NCI-H510A (cell line): Measurements from ENCODE around the gene CAPN12.

Source experiments
- DNase-seq: peaks from one replicate; lab custom pipeline; 2025; lab: John Stamatoyannopoulos, UW

The CAPN12 gene

DNA sequence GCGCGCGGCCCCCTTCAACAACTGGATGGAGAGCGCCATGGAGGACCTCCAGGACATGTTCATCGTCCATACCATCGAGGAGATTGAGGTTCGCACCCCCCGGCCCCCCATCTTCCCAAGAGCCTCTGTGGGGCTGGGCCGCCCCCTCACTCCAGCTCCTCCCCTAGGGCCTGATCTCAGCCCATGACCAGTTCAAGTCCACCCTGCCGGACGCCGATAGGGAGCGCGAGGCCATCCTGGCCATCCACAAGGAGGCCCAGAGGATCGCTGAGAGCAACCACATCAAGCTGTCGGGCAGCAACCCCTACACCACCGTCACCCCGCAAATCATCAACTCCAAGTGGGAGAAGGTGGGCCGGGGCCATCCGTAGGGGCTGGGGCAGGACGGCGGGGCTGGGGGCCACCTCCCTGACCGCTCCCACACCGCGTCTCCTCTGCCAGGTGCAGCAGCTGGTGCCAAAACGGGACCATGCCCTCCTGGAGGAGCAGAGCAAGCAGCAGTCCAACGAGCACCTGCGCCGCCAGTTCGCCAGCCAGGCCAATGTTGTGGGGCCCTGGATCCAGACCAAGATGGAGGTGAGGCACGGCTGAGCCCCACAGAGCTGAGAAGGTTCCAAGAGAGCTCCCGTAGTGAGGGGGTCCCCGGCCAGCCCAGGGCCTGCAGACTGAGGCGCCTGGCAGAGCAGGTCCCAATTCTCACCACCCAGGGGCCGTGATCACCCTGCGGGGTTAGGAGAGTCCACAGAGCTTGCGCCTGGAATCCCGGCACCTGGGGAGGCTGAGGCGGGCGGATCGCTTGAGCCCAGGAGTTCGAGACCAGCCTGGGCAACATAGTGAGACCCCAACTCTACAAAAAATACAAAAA is 20.1 kb downstream of the CAPN12 start:
- DNase-seq, result no peak

DNA sequence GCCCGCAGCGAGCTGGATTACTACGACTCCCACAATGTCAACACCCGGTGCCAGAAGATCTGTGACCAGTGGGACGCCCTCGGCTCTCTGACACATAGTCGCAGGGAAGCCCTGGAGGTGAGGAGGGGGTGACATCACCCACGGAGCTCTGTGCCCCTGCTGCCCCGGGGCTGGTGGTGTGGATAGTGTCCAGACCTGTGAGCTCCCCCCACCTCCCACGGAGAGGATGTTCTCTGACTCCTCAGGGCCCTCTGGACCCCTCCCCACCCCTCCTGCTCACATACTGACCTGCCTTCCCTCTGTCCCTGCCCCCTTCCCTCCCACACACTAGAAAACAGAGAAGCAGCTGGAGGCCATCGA is 20.7 kb downstream of the CAPN12 start:
- no peak for DNase-seq

DNA sequence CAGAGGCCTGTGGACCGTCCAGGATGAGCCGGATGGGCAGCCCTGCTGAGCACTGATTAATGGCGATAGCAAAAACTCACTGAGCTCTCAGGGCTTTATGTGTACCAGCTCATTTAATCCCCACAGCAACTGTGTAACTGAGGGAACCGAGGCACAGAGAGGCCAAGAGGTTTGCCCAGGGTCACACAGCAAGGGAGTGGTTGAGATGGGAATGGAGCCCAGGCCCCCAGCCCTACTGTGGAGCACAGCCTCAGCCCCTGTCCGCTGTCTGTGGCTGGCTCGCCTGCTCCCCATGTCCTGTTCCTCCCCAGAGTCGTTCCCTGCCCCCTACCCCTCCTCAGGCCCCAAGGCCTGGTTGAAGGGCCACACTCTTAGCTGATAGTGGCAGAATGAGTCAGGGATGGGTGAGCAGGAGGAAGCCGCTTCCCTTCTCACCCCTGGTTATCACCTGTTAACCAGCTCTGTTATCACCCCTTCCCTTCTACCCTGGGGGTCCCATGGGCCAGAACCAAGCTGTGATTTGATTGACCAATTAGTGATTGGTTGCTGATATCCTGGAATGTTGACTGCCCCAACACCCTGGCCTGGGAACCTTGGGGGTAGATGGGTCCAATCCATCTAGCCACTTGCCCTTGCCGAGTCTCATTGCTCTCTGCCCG is 21.2 kb downstream of the CAPN12 start:
- no peak for DNase-seq

GRCh38 chr19:38721979-38722773 is 22.1 kb downstream of the CAPN12 start:
- no peak for DNase-seq

DNA sequence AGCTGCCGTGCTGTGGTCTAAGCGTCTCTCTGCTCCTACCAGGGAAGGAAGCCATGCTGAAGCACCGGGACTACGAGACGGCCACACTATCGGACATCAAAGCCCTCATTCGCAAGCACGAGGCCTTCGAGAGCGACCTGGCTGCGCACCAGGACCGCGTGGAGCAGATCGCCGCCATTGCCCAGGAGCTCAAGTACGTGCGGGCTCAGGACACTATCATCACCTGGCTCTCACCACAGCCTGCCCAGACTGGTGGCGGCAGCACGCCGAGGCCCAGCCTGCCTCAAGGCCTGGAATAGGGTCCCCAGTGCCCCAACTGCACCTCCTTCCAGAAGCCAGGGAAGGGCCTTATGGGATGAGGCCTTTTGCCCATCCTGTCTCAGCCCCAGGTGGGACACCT is 22.8 kb downstream of the CAPN12 start:
- DNase-seq, result no peak

- DNase-seq, result no peak
Measured at GRCh38 chr19:38720559-38721236, 23.6 kb downstream of the CAPN12 start.

DNA sequence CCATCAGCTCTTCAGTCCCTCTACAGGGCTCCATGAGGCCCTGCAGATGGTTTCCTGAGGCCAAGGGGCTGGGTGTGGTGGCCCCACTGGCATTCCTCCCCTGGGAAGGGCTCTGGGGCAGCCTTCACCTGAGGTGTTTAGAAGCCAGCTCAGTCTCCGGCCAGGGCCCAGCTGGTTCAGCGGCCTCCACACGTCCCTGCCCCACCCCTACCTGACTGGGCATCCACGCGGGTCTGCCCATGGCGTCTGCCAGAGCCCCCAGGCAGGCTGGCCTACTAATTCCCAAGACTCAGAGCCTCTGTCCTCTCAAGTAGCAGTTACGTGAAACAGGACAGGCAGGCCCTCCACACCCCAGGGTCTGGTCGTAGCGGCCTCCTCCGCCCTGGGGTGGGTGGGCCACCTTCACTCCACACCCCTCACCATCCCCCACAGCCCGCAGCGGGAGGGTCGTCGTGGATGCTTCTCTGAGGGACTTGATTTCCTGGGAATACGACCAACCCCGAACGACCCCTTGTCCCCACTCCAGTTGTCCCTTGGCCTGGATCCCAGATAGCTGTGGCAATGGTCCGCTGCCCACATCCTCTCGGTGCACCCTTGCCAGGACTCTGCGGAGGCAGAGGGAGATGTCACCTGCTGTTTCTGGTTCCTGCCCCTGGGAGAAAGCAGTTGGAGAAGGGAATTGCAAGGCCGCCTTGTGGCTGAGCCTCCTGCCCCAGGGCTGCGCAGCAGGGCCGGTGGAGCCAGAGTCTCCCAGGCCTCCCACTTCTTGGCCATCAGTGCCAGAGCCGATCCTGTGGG is 24.3 kb downstream of the CAPN12 start:
- no peak for DNase-seq

GRCh38 chr19:38718747-38719543 is 25.3 kb downstream of the CAPN12 start:
- DNase-seq, result no peak

GRCh38 chr19:38717855-38718254 is 26.4 kb downstream of the CAPN12 start:
- no peak for DNase-seq

- DNase-seq, result no peak
Measured at GRCh38 chr19:38717051-38717450, 27.2 kb downstream of the CAPN12 start.

DNA sequence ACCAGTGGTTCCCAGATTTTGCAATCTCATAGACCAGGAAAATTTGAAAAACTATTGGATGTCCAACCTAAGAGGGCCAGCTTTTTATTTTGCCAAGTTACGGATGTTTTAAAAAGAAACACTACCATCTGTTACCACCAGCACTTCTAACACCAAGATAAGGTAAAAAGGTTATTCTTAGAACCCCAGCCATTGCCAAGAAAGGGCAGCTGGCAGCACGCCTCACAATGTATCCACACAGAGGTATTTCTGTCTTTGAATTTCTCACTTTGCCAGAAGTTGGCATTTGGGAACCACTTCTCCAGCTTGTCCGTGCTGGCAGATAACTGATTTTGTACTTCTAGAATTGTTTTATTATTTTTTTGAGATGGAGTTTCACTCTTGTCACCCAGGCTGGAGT is 28.7 kb downstream of the CAPN12 start:
- no peak for DNase-seq

GRCh38 chr19:38714354-38714778 is 29.9 kb downstream of the CAPN12 start:
- DNase-seq, result no peak

DNA sequence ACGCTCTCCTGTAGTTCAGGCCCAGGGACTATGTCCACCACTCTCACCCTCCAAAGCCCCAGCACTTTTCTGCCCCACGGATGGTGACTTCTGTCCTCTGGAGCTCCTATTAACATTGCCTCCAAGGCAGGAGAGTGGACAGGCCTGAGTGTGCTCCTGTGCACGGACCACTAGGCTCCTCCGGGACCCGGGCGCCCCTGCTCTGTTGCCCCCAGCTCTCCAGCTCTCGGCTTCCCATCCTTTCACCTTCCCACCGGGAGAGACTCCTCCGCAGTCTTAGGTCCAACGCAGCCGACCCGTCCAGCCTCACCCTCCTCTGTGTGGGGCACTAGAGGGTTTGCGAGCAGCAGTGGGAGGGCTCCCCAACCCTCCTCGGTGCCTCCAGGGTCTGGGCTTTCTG is 30.4 kb downstream of the CAPN12 start:
- no peak for DNase-seq

DNA sequence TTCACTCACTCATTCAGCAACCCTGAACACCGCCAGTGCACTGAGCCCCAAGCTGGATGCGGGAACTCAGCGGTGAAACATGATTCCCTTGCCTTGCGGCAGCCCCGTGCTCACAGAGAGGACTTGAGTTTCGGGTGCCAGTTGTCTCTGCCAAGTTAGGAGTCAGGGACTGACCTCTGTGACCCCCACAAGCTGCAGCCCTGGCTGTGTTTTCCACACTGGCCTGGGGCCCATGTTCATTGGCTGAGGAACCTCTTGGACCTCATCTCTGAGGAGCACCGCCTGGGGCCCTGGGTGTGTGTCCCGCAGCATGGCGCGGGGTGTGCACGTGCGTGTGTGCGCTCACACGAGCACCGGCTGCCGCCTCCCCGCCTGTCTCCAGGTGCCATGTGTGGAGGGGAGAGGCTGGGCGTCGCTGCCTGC is 31.0 kb downstream of the CAPN12 start:
- DNase-seq, result no peak

DNA sequence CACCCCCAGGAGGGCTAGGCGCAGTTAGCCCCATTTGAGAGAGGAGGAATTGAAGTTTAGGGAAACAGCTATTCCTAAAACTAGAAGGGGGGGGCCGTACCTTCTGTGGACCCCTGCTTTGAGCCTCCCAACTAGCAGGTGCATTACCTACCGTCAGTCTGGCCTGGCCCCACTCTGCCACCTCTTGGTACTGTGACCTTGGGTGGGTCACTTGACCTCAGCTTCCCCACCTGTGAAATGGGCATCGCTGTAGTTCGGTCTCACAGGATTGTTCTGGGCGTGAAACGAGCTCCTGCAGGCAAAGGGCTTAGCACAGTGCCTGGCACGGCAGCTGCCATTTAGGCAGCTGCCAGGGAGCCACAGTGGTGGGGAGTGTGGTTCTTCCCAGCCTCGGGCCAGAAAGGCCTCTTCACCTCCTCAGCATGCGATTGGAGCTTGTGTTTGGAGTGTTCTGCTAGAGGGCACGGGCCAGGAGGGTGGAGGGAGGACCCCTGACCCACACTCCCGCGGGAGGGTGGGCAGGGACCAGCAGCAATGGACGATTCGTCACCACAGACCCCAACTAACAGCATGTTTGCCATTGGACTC is 32.0 kb downstream of the CAPN12 start:
- no peak for DNase-seq

DNA sequence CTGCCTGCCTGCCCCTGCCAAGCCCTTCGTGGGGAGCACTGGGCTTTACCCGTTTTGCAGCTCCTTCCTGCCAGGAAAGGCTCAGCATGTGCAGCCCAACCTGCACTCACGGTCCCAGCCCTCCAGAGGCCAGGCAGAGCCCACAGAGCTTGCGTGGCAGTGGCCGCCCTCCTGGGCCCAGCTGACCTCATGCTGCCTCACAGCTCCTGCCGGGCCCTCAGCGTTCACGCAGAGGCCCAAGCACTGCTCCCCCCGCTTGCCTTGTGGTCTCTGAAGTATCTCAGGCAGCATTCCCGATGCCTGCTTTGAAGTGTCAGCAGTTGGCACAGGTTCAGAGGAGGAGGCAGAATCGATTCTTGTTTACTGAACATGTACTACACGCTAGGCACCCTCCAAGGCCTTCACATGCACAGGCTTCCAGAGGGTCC is 32.5 kb downstream of the CAPN12 start:
- no peak for DNase-seq

- no peak for DNase-seq
Measured at GRCh38 chr19:38710928-38711725, 33.1 kb downstream of the CAPN12 start.

GRCh38 chr19:38710416-38710702 is 33.9 kb downstream of the CAPN12 start:
- no peak for DNase-seq

DNA sequence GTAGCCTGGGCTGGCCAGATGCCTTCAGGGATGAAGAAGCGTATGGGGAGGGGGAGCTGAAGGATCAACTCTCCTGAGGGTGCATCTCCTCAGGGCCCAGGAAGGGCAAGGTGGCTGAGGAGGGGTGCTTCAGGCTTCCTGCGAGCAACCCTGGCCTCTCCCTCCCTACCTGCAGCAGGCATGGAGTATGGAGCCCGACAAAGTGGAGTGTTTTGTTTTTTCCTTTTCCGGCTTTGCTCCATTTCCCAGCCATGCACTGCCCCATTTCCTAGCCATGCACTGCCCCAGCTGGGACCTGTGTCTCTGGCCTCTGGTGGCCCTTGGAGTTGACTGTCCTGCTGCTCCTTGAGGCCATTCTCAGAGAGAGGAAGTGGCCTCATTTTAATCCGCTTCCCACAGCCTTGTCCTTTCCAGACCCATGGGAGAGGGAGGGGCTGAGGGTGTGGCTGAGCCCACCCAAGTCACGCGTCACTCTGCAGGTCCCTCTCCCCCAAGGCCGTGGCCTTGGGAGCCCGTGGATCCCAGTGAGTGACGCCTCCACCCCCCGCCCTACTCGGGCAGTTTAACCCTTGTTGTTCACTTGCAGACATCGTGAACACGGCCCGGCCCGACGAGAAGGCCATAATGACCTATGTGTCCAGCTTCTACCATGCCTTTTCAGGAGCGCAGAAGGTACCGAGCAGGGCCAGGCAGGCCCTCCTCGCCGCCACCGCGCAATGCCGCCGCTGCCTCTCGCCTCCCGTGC is 34.4 kb downstream of the CAPN12 start:
- DNase-seq, result no peak
